ENCODE data around the gene RPP25.

GRCh38 chr15:74997141-74997540, 40.6 kb upstream of the RPP25 start:
- TF ChIP-seq CTCF (IDR thresholded peaks at IDR 0.05; ENCODE audit: low read length) (no peak), EZH2 (IDR thresholded peaks at IDR 0.05; ENCODE audit: borderline replicate concordance, low read length) (no peak)

Measured in OCI-LY1 (cell line).